NT2/D1 (cell line): ENCODE results near the gene RADX.

Source experiments
- DNase-seq: peaks from one replicate; pipeline ENCODE4 v3.0.0-alpha.2; 2011; ENCODE audit warnings: low read depth, low spot score
- H3K27me3 ChIP-seq: 2 replicates; pipeline ENCODE4 v1.6.0; 2011; ENCODE audit warnings: mild to moderate bottlenecking; ENCODE audit not compliant: insufficient read length, insufficient read depth
- H3K36me3 ChIP-seq: 2 replicates; pipeline ENCODE4 v1.6.1; 2011; ENCODE audit warnings: mild to moderate bottlenecking, low read length, mixed read lengths; ENCODE audit not compliant: insufficient read depth, insufficient read length
- H3K4me1 ChIP-seq: 2 replicates; pipeline ENCODE4 v1.5.1; 2011; ENCODE audit not compliant: insufficient read depth, insufficient read length
- H3K4me3 ChIP-seq: 2 replicates; pipeline ENCODE4 v1.5.1; 2011; ENCODE audit warnings: low read depth; ENCODE audit not compliant: insufficient read length
- H3K9ac ChIP-seq: 2 replicates; pipeline ENCODE4 v1.6.0; 2011; ENCODE audit warnings: low read depth; ENCODE audit not compliant: insufficient read length
- H3K9me3 ChIP-seq: 2 replicates; pipeline ENCODE4 v1.5.1; 2011; ENCODE audit warnings: mild to moderate bottlenecking, low read length; ENCODE audit not compliant: insufficient read depth
- SUZ12 ChIP-seq: IDR thresholded peaks from 2 replicates; pipeline ENCODE4 v1.6.1; 2011; ENCODE audit not compliant: insufficient read length, insufficient read depth; ENCODE audit errors: extremely low read depth
- YY1 ChIP-seq: IDR thresholded peaks from 2 replicates; pipeline ENCODE4 v1.6.1; 2011; ENCODE audit not compliant: insufficient read length, insufficient read depth
- ZNF274 ChIP-seq: IDR thresholded peaks from 2 replicates; pipeline ENCODE4 v1.6.1; 2011; ENCODE audit warnings: mild to moderate bottlenecking, low read depth, low read length

Gene RADX

GRCh38 chrX:106696502-106696901 is 84.7 kb downstream of the RADX start:
- DNase-seq = no peak
- Histone ChIP-seq H3K36me3 (no peaks in the 10 kb centered on the region), H3K27me3 (no peaks in the 10 kb centered on the region), H3K9ac (no peak overlapping the region), H3K4me1 (no peaks in the 10 kb centered on the region), H3K4me3 (no peak overlapping the region), H3K9me3 (no peaks in the 10 kb centered on the region)
- TF ChIP-seq ZNF274 (no peak), SUZ12 (no peak), YY1 (no peak)

DNA sequence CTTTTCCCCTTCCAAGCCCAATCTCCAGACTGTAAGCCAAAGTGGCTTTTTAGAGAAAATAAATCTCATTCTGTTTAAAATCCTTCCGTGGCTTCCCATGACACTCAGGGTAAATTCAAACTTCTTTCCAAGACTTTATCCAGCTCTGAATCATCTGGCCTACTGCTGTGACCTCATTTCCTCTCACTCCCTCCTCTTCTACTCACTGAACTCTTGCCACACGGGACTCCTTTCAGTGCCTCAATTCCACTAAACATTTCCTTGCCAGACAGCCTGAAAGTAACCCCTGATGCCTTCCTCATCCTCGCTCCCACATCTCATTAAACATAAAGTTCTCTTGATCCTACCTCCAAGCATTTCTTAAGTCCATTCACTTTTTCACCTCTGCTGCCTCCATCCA is 86.9 kb downstream of the RADX start:
- no peaks in the 10 kb centered on the region for H3K27me3 ChIP-seq
- no peak overlapping the region for H3K9ac ChIP-seq
- no peaks in the 10 kb centered on the region for H3K9me3 ChIP-seq
- no peak overlapping the region for H3K4me3 ChIP-seq
- H3K36me3 ChIP-seq = no peaks in the 10 kb centered on the region
- no peak for DNase-seq
- no peaks in the 10 kb centered on the region for H3K4me1 ChIP-seq
- TF ChIP-seq ZNF274 (no peak), SUZ12 (no peak), YY1 (no peak)

- TF ChIP-seq SUZ12 (no peak), YY1 (no peak), ZNF274 (no peak)
- Histone ChIP-seq H3K36me3 (no peaks in the 10 kb centered on the region), H3K27me3 (no peaks in the 10 kb centered on the region), H3K4me1 (no peaks in the 10 kb centered on the region), H3K9ac (no peak overlapping the region), H3K4me3 (no peak overlapping the region), H3K9me3 (no peaks in the 10 kb centered on the region)
- no peak for DNase-seq
Measured at GRCh38 chrX:106702636-106703035, 90.9 kb downstream of the RADX start.

- Histone ChIP-seq H3K4me1 (no peaks in the 10 kb centered on the region), H3K36me3 (no peaks in the 10 kb centered on the region), H3K9me3 (no peaks in the 10 kb centered on the region), H3K4me3 (no peak overlapping the region), H3K27me3 (no peaks in the 10 kb centered on the region), H3K9ac (no peak overlapping the region)
- no peak for DNase-seq
- no peak for TF ChIP-seq ZNF274
- no peak for TF ChIP-seq YY1
- TF ChIP-seq SUZ12 = no peak
Measured at GRCh38 chrX:106706466-106706865, 94.7 kb downstream of the RADX start.

GRCh38 chrX:106707771-106708454 is 96.1 kb downstream of the RADX start:
- Histone ChIP-seq H3K9ac (no peak overlapping the region), H3K36me3 (no peaks in the 10 kb centered on the region), H3K27me3 (no peaks in the 10 kb centered on the region), H3K4me1 (no peaks in the 10 kb centered on the region), H3K4me3 (no peak overlapping the region), H3K9me3 (no peaks in the 10 kb centered on the region)
- DNase-seq = no peak
- no peak for TF ChIP-seq SUZ12
- no peak for TF ChIP-seq YY1
- TF ChIP-seq ZNF274 = no peak

- Histone ChIP-seq H3K9ac (no peak overlapping the region), H3K27me3 (no peaks in the 10 kb centered on the region)
- TF ChIP-seq YY1 = no peak
- no peak for TF ChIP-seq SUZ12
- TF ChIP-seq ZNF274 = no peak
Measured at GRCh38 chrX:106710771-106711170, 99.0 kb downstream of the RADX start.

DNA sequence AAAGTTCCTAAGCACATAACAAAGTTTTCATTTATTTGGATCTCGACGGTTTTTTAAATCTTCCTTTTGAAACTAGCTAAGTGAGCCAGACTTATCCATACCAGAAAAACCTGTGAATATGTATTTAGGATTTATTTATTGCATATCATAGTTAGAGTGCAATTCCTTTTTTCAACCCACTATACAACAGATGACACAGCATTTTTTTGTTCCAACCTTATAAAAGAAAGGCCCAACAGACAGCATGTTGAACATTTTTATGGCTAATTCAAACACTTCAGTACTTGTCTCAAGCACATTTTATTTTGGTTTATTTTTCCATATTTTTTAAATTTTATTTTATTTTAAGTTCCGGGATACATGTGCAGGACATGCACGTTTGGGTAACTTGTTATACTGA is 99.6 kb downstream of the RADX start:
- Histone ChIP-seq H3K4me1 (no peaks in the 10 kb centered on the region), H3K9ac (no peak overlapping the region), H3K36me3 (no peaks in the 10 kb centered on the region), H3K9me3 (no peaks in the 10 kb centered on the region), H3K4me3 (no peak overlapping the region), H3K27me3 (no peaks in the 10 kb centered on the region)
- no peak for TF ChIP-seq ZNF274
- no peak for TF ChIP-seq SUZ12
- no peak for TF ChIP-seq YY1
- no peak for DNase-seq

More at GRCh38 chrX:106710771-106711170, 99.0 kb downstream of the RADX start:
- no peak overlapping the region for H3K4me3 ChIP-seq
- H3K4me1 ChIP-seq = no peaks in the 10 kb centered on the region
- H3K36me3 ChIP-seq = no peaks in the 10 kb centered on the region
- no peak for DNase-seq
- no peaks in the 10 kb centered on the region for H3K9me3 ChIP-seq

DNA sequence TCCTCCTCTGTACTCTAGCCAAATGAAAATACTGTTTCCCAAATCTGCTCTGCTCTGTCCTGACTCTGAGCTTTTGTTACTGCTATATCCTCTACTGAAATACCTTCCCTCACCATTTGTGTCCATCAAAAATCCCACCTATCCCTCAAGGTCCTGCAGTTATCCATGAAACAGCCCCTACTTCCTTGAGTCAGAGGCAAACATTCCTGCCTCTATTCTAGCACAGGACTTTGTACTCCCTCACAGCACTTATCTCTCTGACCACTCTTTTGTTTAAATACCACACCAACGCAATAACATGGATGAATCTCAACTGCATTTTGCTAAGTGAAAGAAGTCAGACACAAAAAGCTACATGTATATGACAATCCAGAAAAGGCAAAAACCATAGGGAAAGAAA is 104.2 kb downstream of the RADX start:
- no peak for DNase-seq
- Histone ChIP-seq H3K4me3 (no peak overlapping the region), H3K36me3 (no peaks in the 10 kb centered on the region), H3K4me1 (no peaks in the 10 kb centered on the region), H3K27me3 (no peaks in the 10 kb centered on the region), H3K9ac (no peak overlapping the region), H3K9me3 (no peaks in the 10 kb centered on the region)
- TF ChIP-seq ZNF274 = no peak
- TF ChIP-seq SUZ12 = no peak
- no peak for TF ChIP-seq YY1
